Measurements from ENCODE around the gene DLK2.

DNA sequence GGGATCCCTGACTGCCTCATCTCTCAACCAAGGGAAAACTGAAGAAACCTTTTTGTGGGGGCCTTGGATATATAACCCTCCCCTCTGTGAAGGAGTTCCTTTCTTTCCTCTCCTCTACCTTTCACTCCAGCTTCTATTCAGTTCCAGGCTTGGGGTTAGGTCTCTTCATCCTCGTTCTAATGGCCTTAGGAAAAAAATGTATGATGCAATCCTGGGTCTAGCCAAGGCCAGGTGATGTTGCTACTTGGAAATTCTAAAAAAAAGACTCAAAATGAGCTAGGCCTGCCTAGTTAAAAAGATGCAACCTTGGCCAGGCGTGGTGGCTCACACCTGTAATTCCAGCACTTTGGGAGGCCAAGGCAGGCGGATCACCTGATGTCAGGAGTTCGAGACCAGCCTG lies 20.4 kb downstream of the DLK2 start:
- TF ChIP-seq CREB1 (CRISPR knock-in tag; IDR thresholded peaks at IDR 0.05; ENCODE audit: low read depth) = no peak
- TF ChIP-seq, protein P1, sequence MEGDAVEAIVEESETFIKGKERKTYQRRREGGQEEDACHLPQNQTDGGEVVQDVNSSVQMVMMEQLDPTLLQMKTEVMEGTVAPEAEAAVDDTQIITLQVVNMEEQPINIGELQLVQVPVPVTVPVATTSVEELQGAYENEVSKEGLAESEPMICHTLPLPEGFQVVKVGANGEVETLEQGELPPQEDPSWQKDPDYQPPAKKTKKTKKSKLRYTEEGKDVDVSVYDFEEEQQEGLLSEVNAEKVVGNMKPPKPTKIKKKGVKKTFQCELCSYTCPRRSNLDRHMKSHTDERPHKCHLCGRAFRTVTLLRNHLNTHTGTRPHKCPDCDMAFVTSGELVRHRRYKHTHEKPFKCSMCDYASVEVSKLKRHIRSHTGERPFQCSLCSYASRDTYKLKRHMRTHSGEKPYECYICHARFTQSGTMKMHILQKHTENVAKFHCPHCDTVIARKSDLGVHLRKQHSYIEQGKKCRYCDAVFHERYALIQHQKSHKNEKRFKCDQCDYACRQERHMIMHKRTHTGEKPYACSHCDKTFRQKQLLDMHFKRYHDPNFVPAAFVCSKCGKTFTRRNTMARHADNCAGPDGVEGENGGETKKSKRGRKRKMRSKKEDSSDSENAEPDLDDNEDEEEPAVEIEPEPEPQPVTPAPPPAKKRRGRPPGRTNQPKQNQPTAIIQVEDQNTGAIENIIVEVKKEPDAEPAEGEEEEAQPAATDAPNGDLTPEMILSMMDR (conservative IDR thresholded peaks at IDR 0.05; ENCODE audit: low read depth in 2 of 2) = no peak

Data from GM23338 (cell line).